Muscle layer of duodenum (tissue), 2 donors: ENCODE measurements around the gene ZNF532.
"Not testable (repeated sequence)": the region's sequence is repeated elsewhere in the genome, so short reads cannot be mapped to it uniquely, and the experiment has no call there.

Experiments
- H3K27ac ChIP-seq: one replicate; pipeline ENCODE4 v1.7.0; 2013; ENCODE audit warnings: mild to moderate bottlenecking, low read length
- H3K27me3 ChIP-seq: one replicate; pipeline ENCODE4 v1.7.0; 2013; ENCODE audit warnings: low read depth, mild to moderate bottlenecking, control low read depth, low read length
- H3K36me3 ChIP-seq, 2 donors: one replicate each; pipeline ENCODE4 v1.7.0; 2013; ENCODE audit warnings: low read length in 2 of 2, control low read depth in 1 of 2, mild to moderate bottlenecking in 1 of 2; ENCODE audit not compliant: insufficient read depth in 2 of 2, control insufficient read depth in 1 of 2
- H3K4me1 ChIP-seq, 2 donors: one replicate each; pipeline ENCODE4 v1.7.0; 2013; ENCODE audit warnings: low read length in 2 of 2, mild to moderate bottlenecking in 2 of 2, control low read depth in 1 of 2, moderate library complexity in 1 of 2; ENCODE audit not compliant: insufficient read depth in 2 of 2, control insufficient read depth in 1 of 2
- H3K4me3 ChIP-seq, 2 donors: one replicate each; pipeline ENCODE4 v1.7.0; 2013; ENCODE audit warnings: low read length in 2 of 2, low read depth in 1 of 2, mild to moderate bottlenecking in 1 of 2
- H3K9me3 ChIP-seq, 2 donors: one replicate each; pipeline ENCODE4 v1.7.0; 2013; ENCODE audit warnings: low read length in 2 of 2, control low read depth in 1 of 2, mild to moderate bottlenecking in 1 of 2; ENCODE audit not compliant: control insufficient read depth in 1 of 2
- donor health status: healthy.

ZNF532 gene

GRCh38 chr18:58829886-58830285 lies 34.8 kb upstream of the ZNF532 start:
- H3K27me3 ChIP-seq, H3K4me3 ChIP-seq, H3K4me1 ChIP-seq, H3K36me3 ChIP-seq, H3K9me3 ChIP-seq, H3K27ac ChIP-seq: not testable (repeated sequence)

DNA sequence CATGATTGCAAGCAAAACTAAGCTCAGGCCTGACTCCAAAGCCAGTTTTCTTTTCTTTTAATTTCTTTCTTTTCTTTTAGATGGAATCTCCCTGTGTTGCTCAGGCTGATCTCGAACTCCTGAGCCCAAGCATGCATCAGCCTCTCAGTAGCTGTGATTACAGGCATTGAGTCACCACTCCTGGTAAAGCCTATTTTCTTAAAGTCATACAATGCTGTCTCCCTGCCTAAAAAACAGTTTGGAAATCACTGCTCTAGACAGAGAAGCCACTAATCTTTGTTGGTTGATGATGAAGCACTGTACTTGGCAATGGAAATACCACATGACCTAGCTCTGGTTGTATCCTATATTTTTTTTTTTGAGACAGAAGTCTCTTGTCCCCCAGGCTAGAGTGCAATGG lies 33.1 kb upstream of the ZNF532 start:
- peaks cover 0 to 4% of the 10 kb centered on the region in 2 donors for H3K9me3 ChIP-seq

DNA sequence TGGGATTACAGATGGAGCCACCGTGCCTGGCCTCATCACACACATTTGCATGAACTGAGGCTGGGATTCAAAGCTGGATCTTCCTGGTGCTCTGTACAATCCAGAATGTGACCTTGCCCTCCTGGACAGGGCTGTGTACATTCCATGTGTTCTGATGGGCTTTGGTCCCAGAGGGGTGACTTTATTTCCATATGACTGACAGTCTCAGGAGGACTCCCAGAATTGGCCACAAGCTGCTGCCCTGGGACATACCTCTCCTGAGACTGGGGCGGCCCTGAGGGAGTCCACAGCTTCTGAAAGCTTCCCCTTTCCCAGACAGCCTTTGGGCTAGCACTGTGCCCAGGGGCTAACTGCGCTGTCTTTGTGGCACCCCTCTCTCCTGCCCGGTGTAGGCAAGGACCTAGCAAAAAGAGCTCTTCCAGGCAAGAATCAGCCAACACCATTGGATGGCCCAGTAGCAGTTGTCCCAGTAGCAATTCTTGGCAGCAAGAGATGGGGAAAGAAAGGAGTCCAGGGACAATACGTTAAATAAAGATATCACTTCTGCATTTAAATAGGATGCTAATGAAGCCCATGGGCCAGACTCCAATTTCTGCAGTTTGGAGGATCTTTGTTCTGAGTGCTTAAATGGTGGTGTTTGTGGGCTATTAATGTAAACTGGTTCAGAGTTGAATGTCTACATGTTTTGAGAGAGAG lies 26.4 kb upstream of the ZNF532 start:
- no peaks in the 10 kb centered on the region for H3K4me1 ChIP-seq
- no peaks in the 10 kb centered on the region for H3K9me3 ChIP-seq
- H3K36me3 ChIP-seq: no peaks in the 10 kb centered on the region
- no peaks in the 10 kb centered on the region for H3K27me3 ChIP-seq
- H3K4me3 ChIP-seq: no peak overlapping the region
- H3K27ac ChIP-seq: no peak overlapping the region

More for the DNA sequence above, 33.1 kb upstream of the ZNF532 start:
- no peaks in the 10 kb centered on the region for H3K36me3 ChIP-seq
- H3K27ac ChIP-seq: no peak overlapping the region
- no peaks in the 10 kb centered on the region for H3K4me1 ChIP-seq
- H3K4me3 ChIP-seq: no peak overlapping the region
- no peaks in the 10 kb centered on the region for H3K27me3 ChIP-seq

GRCh38 chr18:58838946-58839345 lies 25.7 kb upstream of the ZNF532 start:
- Histone ChIP-seq H3K9me3 (no peaks in the 10 kb centered on the region), H3K36me3 (no peaks in the 10 kb centered on the region), H3K4me3 (no peak overlapping the region), H3K27ac (no peak overlapping the region), H3K27me3 (no peaks in the 10 kb centered on the region), H3K4me1 (no peaks in the 10 kb centered on the region)

DNA sequence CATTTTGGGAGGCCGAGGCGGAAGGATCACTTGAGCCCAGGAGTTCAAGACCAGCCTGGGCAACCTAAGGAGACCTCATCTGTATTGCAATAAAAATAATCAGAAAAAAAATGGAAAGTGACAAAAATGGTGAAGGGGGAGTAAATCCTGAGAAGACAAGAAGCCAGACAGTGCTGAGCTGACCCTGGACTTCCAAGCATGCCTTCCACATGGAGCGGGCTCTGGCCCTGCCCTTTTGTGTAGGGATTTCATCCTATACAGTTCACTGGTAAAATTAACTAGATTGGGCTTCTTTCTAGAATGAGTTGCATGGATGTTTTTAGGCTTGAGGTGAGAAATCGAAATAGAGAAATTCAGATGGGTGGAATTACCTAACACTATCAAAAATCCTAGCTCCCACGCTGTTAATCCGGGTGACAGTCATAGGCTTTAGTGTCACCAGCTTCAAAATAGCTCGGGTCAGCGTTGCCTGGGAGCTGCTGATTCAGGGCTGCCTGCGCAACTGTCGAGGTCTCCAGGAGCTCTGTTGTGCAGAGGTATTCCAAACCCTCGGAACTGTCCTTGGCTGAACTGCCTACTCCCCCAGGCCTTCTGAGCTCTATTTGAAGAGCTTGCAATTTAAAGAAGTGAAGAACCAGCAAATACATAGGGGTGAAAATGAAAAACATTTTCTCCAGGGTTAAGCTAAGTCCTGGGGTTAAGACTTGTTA lies 21.5 kb upstream of the ZNF532 start:
- H3K27ac ChIP-seq: no peak overlapping the region
- no peaks in the 10 kb centered on the region for H3K27me3 ChIP-seq
- no peak overlapping the region for H3K4me3 ChIP-seq
- H3K9me3 ChIP-seq: no peaks in the 10 kb centered on the region
- H3K36me3 ChIP-seq: no peaks in the 10 kb centered on the region
- no peaks in the 10 kb centered on the region for H3K4me1 ChIP-seq

DNA sequence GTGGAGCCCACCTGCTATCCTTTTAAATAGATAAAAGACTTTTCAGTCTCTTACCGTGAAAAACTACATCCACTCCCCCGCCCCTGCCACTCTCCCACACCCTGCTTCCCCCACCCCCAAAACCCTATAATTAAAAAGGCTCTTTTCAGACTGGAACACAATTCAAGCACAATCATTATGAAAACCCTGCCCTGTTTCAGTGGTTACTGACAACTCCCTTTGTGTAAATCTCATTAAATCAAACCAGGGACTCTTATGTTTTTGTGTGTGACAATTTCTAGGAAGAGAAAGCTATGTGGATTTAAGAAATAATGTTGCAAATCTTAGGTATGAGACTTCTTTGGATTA lies 21.0 kb upstream of the ZNF532 start:
- H3K9me3 ChIP-seq: no peaks in the 10 kb centered on the region
- no peak overlapping the region for H3K27ac ChIP-seq
- H3K4me3 ChIP-seq: no peak overlapping the region
- H3K27me3 ChIP-seq: no peaks in the 10 kb centered on the region
- no peaks in the 10 kb centered on the region for H3K4me1 ChIP-seq
- H3K36me3 ChIP-seq: no peaks in the 10 kb centered on the region

GRCh38 chr18:58844871-58845270 lies 19.8 kb upstream of the ZNF532 start:
- Histone ChIP-seq H3K36me3 (no peaks in the 10 kb centered on the region), H3K27ac (no peak overlapping the region), H3K4me3 (no peak overlapping the region), H3K27me3 (no peaks in the 10 kb centered on the region), H3K4me1 (no peaks in the 10 kb centered on the region), H3K9me3 (no peaks in the 10 kb centered on the region)

GRCh38 chr18:58845928-58846724 lies 18.6 kb upstream of the ZNF532 start:
- H3K36me3 ChIP-seq: no peaks in the 10 kb centered on the region
- no peak overlapping the region for H3K27ac ChIP-seq
- H3K4me1 ChIP-seq: no peaks in the 10 kb centered on the region
- H3K4me3 ChIP-seq: no peak overlapping the region
- no peaks in the 10 kb centered on the region for H3K27me3 ChIP-seq
- H3K9me3 ChIP-seq: no peaks in the 10 kb centered on the region

DNA sequence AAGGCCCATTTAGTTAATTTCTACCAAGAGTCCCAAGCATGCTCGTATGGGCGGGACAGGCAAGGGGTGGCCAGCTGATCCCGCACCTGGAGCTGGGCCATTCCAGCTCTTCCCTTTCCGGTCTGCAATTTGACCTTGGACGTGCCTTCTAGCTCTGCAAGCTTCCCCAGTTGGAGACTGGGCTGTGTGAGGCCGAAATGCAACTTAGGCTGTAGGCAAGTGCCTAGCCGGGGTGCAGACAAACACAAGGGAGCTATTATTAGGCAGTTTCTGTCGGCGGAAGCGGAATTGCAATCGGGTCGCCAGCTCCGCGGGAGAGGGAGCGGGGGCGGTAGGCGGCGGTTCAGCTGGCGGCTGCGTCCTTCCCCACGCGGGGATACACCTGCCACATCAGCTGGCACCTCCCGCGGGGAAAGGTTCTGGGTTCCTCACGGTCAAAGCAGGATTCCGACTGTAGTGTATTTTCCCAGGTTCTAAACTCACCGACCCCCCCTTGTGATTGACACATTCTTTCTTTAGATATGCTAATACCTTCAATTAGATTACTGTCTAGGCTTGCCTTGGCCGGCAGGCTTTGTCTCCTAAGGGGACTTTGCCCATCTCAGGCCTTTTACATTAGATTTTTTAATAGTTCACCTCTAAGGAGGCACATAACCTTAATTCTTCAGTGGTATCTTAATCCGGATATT lies 17.1 kb upstream of the ZNF532 start:
- H3K9me3 ChIP-seq: no peaks in the 10 kb centered on the region
- H3K27ac ChIP-seq: no peak overlapping the region
- H3K4me3 ChIP-seq: peak overlapping the region; percentile 37 to 52
- no peaks in the 10 kb centered on the region for H3K27me3 ChIP-seq
- H3K36me3 ChIP-seq: no peaks in the 10 kb centered on the region
- H3K4me1 ChIP-seq: no peaks in the 10 kb centered on the region

DNA sequence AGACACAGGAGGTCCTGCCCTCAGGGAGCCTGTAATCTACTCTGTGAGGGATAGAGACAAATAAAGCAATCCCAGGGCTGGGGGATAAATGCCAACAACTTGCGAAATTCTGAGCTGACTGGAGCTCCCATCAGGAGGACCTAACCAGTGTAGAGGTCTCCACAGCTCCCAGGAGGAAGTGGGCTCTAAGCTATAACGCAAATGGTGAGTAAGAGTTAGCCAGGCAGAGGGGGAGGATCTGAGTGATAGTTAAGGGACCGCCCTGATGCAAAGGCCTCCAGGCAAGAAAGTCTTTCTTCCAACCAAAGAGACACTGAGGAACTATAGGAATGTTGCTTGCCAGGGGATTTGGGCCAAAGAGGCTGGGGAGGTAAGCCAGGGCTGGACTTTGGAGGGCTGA lies 16.0 kb upstream of the ZNF532 start:
- no peak overlapping the region for H3K4me3 ChIP-seq
- H3K9me3 ChIP-seq: no peaks in the 10 kb centered on the region
- no peaks in the 10 kb centered on the region for H3K36me3 ChIP-seq
- no peak overlapping the region for H3K27ac ChIP-seq
- H3K4me1 ChIP-seq: no peaks in the 10 kb centered on the region
- H3K27me3 ChIP-seq: no peaks in the 10 kb centered on the region

GRCh38 chr18:58850786-58851469 lies 13.7 kb upstream of the ZNF532 start:
- no peaks in the 10 kb centered on the region for H3K9me3 ChIP-seq
- no peaks in the 10 kb centered on the region for H3K27me3 ChIP-seq
- no peak overlapping the region for H3K27ac ChIP-seq
- no peaks in the 10 kb centered on the region for H3K4me1 ChIP-seq
- no peak overlapping the region for H3K4me3 ChIP-seq
- no peaks in the 10 kb centered on the region for H3K36me3 ChIP-seq
